ENCODE results near the gene RAMP3. TPM values are rescaled to one million over a fixed set of nuclear protein-coding genes. Genes with fewer than 3 reads are reported as not detected.
"Not testable (repeated sequence)": the region's sequence is repeated elsewhere in the genome, so short reads cannot be mapped to it uniquely, and the experiment has no call there.

RAMP3 gene
- total RNA-seq, 6 experiments from 2014 or later = 3.6 to 25.9 (median 23.4) TPM

GRCh38 chr7:45151967-45152366 is 5.6 kb upstream of the RAMP3 start:
- no peak for ATAC-seq
- intact Hi-C loops (cut with DNase I) = loop anchor here (5.0 to 10.0 kb wide), 3 partner anchors 105 to 713 kb away; no protein-coding TSS in a partner anchor
- Histone ChIP-seq H3K27me3 (no peaks in the 10 kb centered on the region), H3K27ac (no peak overlapping the region), H3K4me3 (no peak overlapping the region), H3K9me3 (no peaks in the 10 kb centered on the region), H3K4me1 (no peaks in the 10 kb centered on the region), H3K36me3 (no peaks in the 10 kb centered on the region)
- 50% methylated on average over 2 of the region's 3 CpGs for WGBS (ENCODE audit: insufficient coverage, low coverage, low lambda C conversion rate, missing lambda C conversion rate)
- TF ChIP-seq CTCF (IDR thresholded peaks at IDR 0.05) (no peak), POLR2A (IDR thresholded peaks at IDR 0.05) (no peak)
- DNase-seq = no peak

- no peaks in the 10 kb centered on the region for H3K36me3 ChIP-seq
- TF ChIP-seq POLR2A (IDR thresholded peaks at IDR 0.05) = no peak
- no peak for TF ChIP-seq CTCF (IDR thresholded peaks at IDR 0.05)
- no peak overlapping the region for H3K27ac ChIP-seq
- ATAC-seq (no peak), DNase-seq (no peak)
- no peaks in the 10 kb centered on the region for H3K9me3 ChIP-seq
- H3K27me3 ChIP-seq = no peaks in the 10 kb centered on the region
- no peak overlapping the region for H3K4me3 ChIP-seq
- intact Hi-C loops (cut with DNase I) = loop anchor here (5.0 to 10.0 kb wide), 3 partner anchors 104 to 712 kb away; no protein-coding TSS in a partner anchor
- 38% methylated on average over 2 of the region's 3 CpGs for WGBS (ENCODE audit: insufficient coverage, low coverage, low lambda C conversion rate, missing lambda C conversion rate)
- no peaks in the 10 kb centered on the region for H3K4me1 ChIP-seq
Observed at GRCh38 chr7:45153233-45153632, 4.4 kb upstream of the RAMP3 start.

- not testable (repeated sequence) for H3K27me3 ChIP-seq, H3K9me3 ChIP-seq, H3K4me1 ChIP-seq, ATAC-seq, DNase-seq, H3K27ac ChIP-seq, H3K4me3 ChIP-seq, H3K36me3 ChIP-seq
- intact Hi-C loops (cut with DNase I) = loop anchor here (5.0 to 10.0 kb wide), 3 partner anchors 103 to 711 kb away; no protein-coding TSS in a partner anchor
- 71% methylated on average over 5 of the region's 8 CpGs for WGBS (ENCODE audit: insufficient coverage, low coverage, low lambda C conversion rate, missing lambda C conversion rate)
Observed at GRCh38 chr7:45153861-45154260, 3.7 kb upstream of the RAMP3 start.

GRCh38 chr7:45155357-45155900 is 2.2 kb upstream of the RAMP3 start:
- Histone ChIP-seq H3K4me1 (no peaks in the 10 kb centered on the region), H3K9me3 (no peaks in the 10 kb centered on the region), H3K27me3 (no peaks in the 10 kb centered on the region), H3K4me3 (no peak overlapping the region), H3K27ac (no peak overlapping the region), H3K36me3 (no peaks in the 10 kb centered on the region)
- 61% methylated on average over 7 of the region's 9 CpGs for WGBS (ENCODE audit: insufficient coverage, low coverage, low lambda C conversion rate, missing lambda C conversion rate)
- ATAC-seq (no peak), DNase-seq (no peak)
- intact Hi-C loops (cut with DNase I) = loop anchor here (10.0 kb wide), 2 partner anchors 109 to 709 kb away; no protein-coding TSS in a partner anchor
- no peak for TF ChIP-seq POLR2A (IDR thresholded peaks at IDR 0.05)
- no peak for TF ChIP-seq CTCF (IDR thresholded peaks at IDR 0.05)

- no CpG with 5 or more reads among the region's 4 CpGs for WGBS (ENCODE audit: insufficient coverage, low coverage, low lambda C conversion rate, missing lambda C conversion rate)
- TF ChIP-seq POLR2A (IDR thresholded peaks at IDR 0.05) (no peak), CTCF (IDR thresholded peaks at IDR 0.05) (no peak)
- no peaks in the 10 kb centered on the region for H3K27me3 ChIP-seq
Observed at GRCh38 chr7:45155941-45156340, 1.6 kb upstream of the RAMP3 start.

More at GRCh38 chr7:45155941-45156340, 1.6 kb upstream of the RAMP3 start:
- ATAC-seq = no peak
- DNase-seq = no peak
- intact Hi-C loops (cut with DNase I) = loop anchor here (10.0 kb wide), 2 partner anchors 109 to 709 kb away; no protein-coding TSS in a partner anchor
- Histone ChIP-seq H3K9me3 (no peaks in the 10 kb centered on the region), H3K4me1 (no peaks in the 10 kb centered on the region), H3K36me3 (no peaks in the 10 kb centered on the region), H3K4me3 (no peak overlapping the region), H3K27ac (no peak overlapping the region)
